PC-9 (cell line): ENCODE results near the gene VPS8. TPM values are rescaled to one million over a fixed set of nuclear protein-coding genes. Genes with fewer than 3 reads are reported as not detected.

Experiments
- BruUV-seq: library from RNA; stranded (reverse); fragments of 400-500 nt; replicated peaks from 2 replicates; lab custom pipeline; 2021; lab: Mats Ljungman, UMichigan
- CTCF ChIA-PET: fragments of 300-600 bp; sonication (Branson Sonifier 250); formaldehyde crosslinking; loops from one replicate; lab custom pipeline; 2022; ENCODE audit warnings: antibody characterized with exemption; lab: Charles Lee
- POLR2A ChIA-PET: fragments of 300-600 bp; sonication (Branson Sonifier 250); formaldehyde crosslinking; loops from one replicate; lab custom pipeline; 2022; ENCODE audit warnings: antibody characterized with exemption; ENCODE audit not compliant: unreplicated experiment; lab: Charles Lee
- DNase-seq, 2 experiments: peaks; one replicate each; pipeline versions ENCODE4 v3.0.0 to v3.0.0-alpha.2; 2015 to 2022; ENCODE audit warnings: mixed read lengths in 1 of 2
- H2AFZ ChIP-seq: fragments of 200-600 bp; sonication (generic); 2 replicates; pipeline ENCODE4 v1.8.1; 2017; ENCODE audit warnings: antibody characterized with exemption
- H3F3A ChIP-seq: fragments of 200-600 bp; sonication (generic); 2 replicates; pipeline ENCODE4 v1.8.1; 2017; ENCODE audit warnings: antibody characterized with exemption, mild to moderate bottlenecking, low read depth; ENCODE audit not compliant: insufficient read depth
- H3K27ac ChIP-seq: fragments of 200-600 bp; sonication (generic); 2 replicates; pipeline ENCODE4 v1.6.1; 2016; ENCODE audit warnings: mixed run types
- H3K27me3 ChIP-seq: fragments of 200-600 bp; sonication (generic); 2 replicates; pipeline ENCODE4 v1.6.1; 2016; ENCODE audit warnings: low read depth, mixed run types; ENCODE audit not compliant: insufficient read depth
- H3K36me3 ChIP-seq: fragments of 200-600 bp; sonication (generic); 2 replicates; pipeline ENCODE4 v1.6.1; 2016; ENCODE audit warnings: low read depth, mixed run types
- H3K4me1 ChIP-seq: fragments of 200-600 bp; sonication (generic); replicated peaks from 2 replicates; pipeline ENCODE4 v1.6.1; 2016; ENCODE audit warnings: mixed run types; ENCODE audit not compliant: insufficient read depth
- H3K4me2 ChIP-seq: fragments of 200-600 bp; sonication (generic); 2 replicates; pipeline ENCODE4 v1.6.1; 2017; ENCODE audit warnings: mixed run types
- H3K4me3 ChIP-seq: fragments of 200-600 bp; sonication (generic); 2 replicates; pipeline ENCODE4 v1.6.1; 2016; ENCODE audit warnings: mixed run types
- H3K79me2 ChIP-seq: fragments of 200-600 bp; sonication (generic); 2 replicates; pipeline ENCODE4 v1.6.1; 2017; ENCODE audit warnings: low read depth, mixed run types
- H3K9me2 ChIP-seq: fragments of 200-600 bp; sonication (generic); 2 replicates; pipeline ENCODE4 v1.8.1; 2017; ENCODE audit warnings: mild to moderate bottlenecking; ENCODE audit not compliant: insufficient read depth
- H3K9me3 ChIP-seq: fragments of 200-600 bp; sonication (generic); 2 replicates; pipeline ENCODE4 v1.8.1; 2016; ENCODE audit warnings: low read depth; ENCODE audit not compliant: insufficient read depth
- H4K20me1 ChIP-seq: fragments of 200-600 bp; sonication (generic); 2 replicates; pipeline ENCODE4 v1.8.1; 2017; ENCODE audit not compliant: insufficient read depth
- CTCF ChIP-seq: fragments of 200-600 bp; sonication (generic); conservative IDR thresholded peaks from 2 replicates; pipeline ENCODE4 v1.6.1; 2017; ENCODE audit warnings: mixed run types, antibody characterized with exemption, mild to moderate bottlenecking, moderate library complexity
- EZH2 ChIP-seq: fragments of 200-600 bp; sonication (generic); IDR thresholded peaks from 2 replicates; pipeline ENCODE4 v1.8.0; 2017; ENCODE audit warnings: antibody characterized with exemption, low read depth
- intact Hi-C: fragments of 100-400 bp; cut with micrococcal nuclease; formaldehyde crosslinking; loops from one replicate; pipeline ENCODE4 v1.10.0; 2022; ENCODE audit not compliant: unreplicated experiment
- total RNA-seq: library from RNA; stranded (reverse); gene quantifications from 2 replicates; pipeline ENCODE4 v1.2.3, GENCODE V29; 2021

VPS8 gene
- total RNA-seq, 1 experiment from 2014 or later = 80.8 TPM

GRCh38 chr3:185056908-185057307, 244.9 kb downstream of the VPS8 start:
- Histone ChIP-seq H4K20me1 (no peaks in the 10 kb centered on the region), H3K36me3 (no peaks in the 10 kb centered on the region), H3K9me3 (peaks cover 19% of the 10 kb centered on the region), H3K4me2 (no peak overlapping the region), H3K27ac (no peak overlapping the region), H3K27me3 (no peaks in the 10 kb centered on the region), H3K79me2 (no peaks in the 10 kb centered on the region), H3F3A (no peaks in the 10 kb centered on the region), H3K4me1 (no peaks in the 10 kb centered on the region), H2AFZ (no peak overlapping the region), H3K9me2 (no peaks in the 10 kb centered on the region), H3K4me3 (no peak overlapping the region)
- CTCF ChIA-PET = no interaction called here
- no peak for TF ChIP-seq CTCF
- no peak for TF ChIP-seq EZH2
- DNase-seq = no peak
- POLR2A ChIA-PET = no interaction called here
- intact Hi-C loops = no loop called here
- no TSS peak for BruUV-seq

- Histone ChIP-seq H3K4me2 (no peak overlapping the region), H3K36me3 (no peaks in the 10 kb centered on the region), H3F3A (no peaks in the 10 kb centered on the region), H2AFZ (no peak overlapping the region), H3K27ac (no peak overlapping the region), H3K4me3 (no peak overlapping the region), H3K4me1 (no peaks in the 10 kb centered on the region), H4K20me1 (no peaks in the 10 kb centered on the region), H3K79me2 (no peaks in the 10 kb centered on the region), H3K9me2 (no peaks in the 10 kb centered on the region), H3K9me3 (peaks cover 19% of the 10 kb centered on the region), H3K27me3 (no peaks in the 10 kb centered on the region)
- no peak for TF ChIP-seq EZH2
- TF ChIP-seq CTCF = no peak
- BruUV-seq = no TSS peak
- intact Hi-C loops = no loop called here
- no peak for DNase-seq
- ChIA-PET POLR2A (no interaction called here), CTCF (no interaction called here)
Measured at GRCh38 chr3:185057829-185058228, 245.9 kb downstream of the VPS8 start.

- intact Hi-C loops = no loop called here
- H3K79me2 ChIP-seq = no peaks in the 10 kb centered on the region
- no peaks in the 10 kb centered on the region for H3F3A ChIP-seq
- no peak overlapping the region for H3K4me2 ChIP-seq
- peaks cover 19% of the 10 kb centered on the region for H3K9me3 ChIP-seq
- H3K36me3 ChIP-seq = no peaks in the 10 kb centered on the region
- no peaks in the 10 kb centered on the region for H3K27me3 ChIP-seq
- no peaks in the 10 kb centered on the region for H3K4me1 ChIP-seq
- H3K27ac ChIP-seq = no peak overlapping the region
- H3K9me2 ChIP-seq = no peaks in the 10 kb centered on the region
- no TSS peak for BruUV-seq
- no peak for DNase-seq
- H4K20me1 ChIP-seq = no peaks in the 10 kb centered on the region
- ChIA-PET POLR2A (no interaction called here), CTCF (no interaction called here)
- no peak overlapping the region for H3K4me3 ChIP-seq
- no peak overlapping the region for H2AFZ ChIP-seq
- TF ChIP-seq EZH2 = no peak
- no peak for TF ChIP-seq CTCF
Measured at GRCh38 chr3:185058796-185059195, 246.8 kb downstream of the VPS8 start.
